HCT116 (cell line): ENCODE results near the gene CMTM6.

Source experiments
- ATF3 ChIP-seq: IDR thresholded peaks from 2 replicates; pipeline ENCODE4 v1.6.1; 2012
- CEBPB ChIP-seq: IDR thresholded peaks from 2 replicates; pipeline ENCODE4 v1.6.1; 2012; ENCODE audit warnings: low read depth
- CTCF ChIP-seq, 3 experiments: fragments of 200-600 bp in 1 of 3; sonication (generic) in 1 of 3; IDR thresholded peaks in 2 of 3; conservative IDR thresholded peaks in 1 of 3; 2 replicates each; pipeline ENCODE4 v1.5.1; 2012 to 2017; ENCODE audit warnings: low read depth in 2 of 3, low read length in 2 of 3, antibody characterized with exemption in 1 of 3, borderline replicate concordance in 1 of 3, control low read depth in 1 of 3, mild to moderate bottlenecking in 1 of 3, mixed read lengths in 1 of 3, mixed run types in 1 of 3, moderate library complexity in 1 of 3; ENCODE audit not compliant: insufficient read depth in 1 of 3
- ELF1 ChIP-seq: IDR thresholded peaks from 2 replicates; pipeline ENCODE4 v1.6.1; 2012; ENCODE audit warnings: low read depth, borderline replicate concordance
- EZH2 ChIP-seq: fragments of 200-600 bp; sonication (generic); IDR thresholded peaks from 2 replicates; pipeline ENCODE4 v1.6.1; 2017; ENCODE audit warnings: antibody characterized with exemption, mixed run types
- EZH2phosphoT487 ChIP-seq: fragments of 200-600 bp; IDR thresholded peaks from 2 replicates; pipeline ENCODE4 v1.6.1; 2018; ENCODE audit warnings: antibody characterized with exemption, borderline replicate concordance
- JUND ChIP-seq: IDR thresholded peaks from 2 replicates; pipeline ENCODE4 v1.6.1; 2012
- POLR2A ChIP-seq: IDR thresholded peaks from 2 replicates; pipeline ENCODE4 v1.7.0; 2011; ENCODE audit warnings: borderline replicate concordance; ENCODE audit not compliant: insufficient read depth, insufficient read length; ENCODE audit errors: extremely low read depth
- POLR2AphosphoS5 ChIP-seq: IDR thresholded peaks from 2 replicates; pipeline ENCODE4 v1.6.1; 2011; ENCODE audit warnings: mild to moderate bottlenecking, low read depth, low read length, moderate library complexity
- REST ChIP-seq: IDR thresholded peaks from 2 replicates; pipeline ENCODE4 v1.6.1; 2012; ENCODE audit warnings: low read depth
- SP1 ChIP-seq: IDR thresholded peaks from 2 replicates; pipeline ENCODE4 v1.6.1; 2012; ENCODE audit warnings: low read depth
- ZBTB33 ChIP-seq: IDR thresholded peaks from 2 replicates; pipeline ENCODE4 v1.6.1; 2011; ENCODE audit warnings: mild to moderate bottlenecking, low read length, moderate library complexity; ENCODE audit not compliant: insufficient replicate concordance; ENCODE audit errors: extremely low read depth

GRCh38 chr3:32469151-32469874, 33.3 kb downstream of the CMTM6 start:
- TF ChIP-seq CTCF (IDR thresholded peaks at IDR 0.05 in 2 of 3, conservative IDR thresholded peaks at IDR 0.05 in 1 of 3; ENCODE audit: borderline replicate concordance in 1 of 3, insufficient read depth in 1 of 3, low read depth in 2 of 3, low read length in 2 of 3) = no peak
- TF ChIP-seq POLR2AphosphoS5 = 0 out of 2 replicates have a peak, but pooled peaks have one; percentile 6
- TF ChIP-seq REST = no peak
- TF ChIP-seq ATF3 = no peak
- TF ChIP-seq EZH2 = no peak
- TF ChIP-seq ZBTB33 = no peak
- TF ChIP-seq SP1 = no peak
- TF ChIP-seq EZH2phosphoT487 = no peak
- TF ChIP-seq POLR2A = no peak
- TF ChIP-seq JUND = no peak
- TF ChIP-seq ELF1 = no peak
- no peak for TF ChIP-seq CEBPB
